Measurements from ENCODE around the gene CLDN18.

The CLDN18 gene

GRCh38 chr3:138027821-138028220, 17.9 kb downstream of the CLDN18 start:
- no peak for DNase-seq (ENCODE audit: low spot score)

GRCh38 chr3:138030734-138031280, 20.8 kb downstream of the CLDN18 start:
- DNase-seq (ENCODE audit: low spot score) = no peak

DNA sequence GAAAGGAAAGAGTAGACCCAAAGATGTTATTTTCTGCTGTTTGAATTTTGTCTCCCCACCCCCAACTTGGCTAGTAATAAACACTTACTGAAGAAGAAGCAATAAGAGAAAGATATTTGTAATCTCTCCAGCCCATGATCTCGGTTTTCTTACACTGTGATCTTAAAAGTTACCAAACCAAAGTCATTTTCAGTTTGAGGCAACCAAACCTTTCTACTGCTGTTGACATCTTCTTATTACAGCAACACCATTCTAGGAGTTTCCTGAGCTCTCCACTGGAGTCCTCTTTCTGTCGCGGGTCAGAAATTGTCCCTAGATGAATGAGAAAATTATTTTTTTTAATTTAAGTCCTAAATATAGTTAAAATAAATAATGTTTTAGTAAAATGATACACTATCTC, 21.6 kb downstream of the CLDN18 start:
- no peak for DNase-seq (ENCODE audit: low spot score)

DNA sequence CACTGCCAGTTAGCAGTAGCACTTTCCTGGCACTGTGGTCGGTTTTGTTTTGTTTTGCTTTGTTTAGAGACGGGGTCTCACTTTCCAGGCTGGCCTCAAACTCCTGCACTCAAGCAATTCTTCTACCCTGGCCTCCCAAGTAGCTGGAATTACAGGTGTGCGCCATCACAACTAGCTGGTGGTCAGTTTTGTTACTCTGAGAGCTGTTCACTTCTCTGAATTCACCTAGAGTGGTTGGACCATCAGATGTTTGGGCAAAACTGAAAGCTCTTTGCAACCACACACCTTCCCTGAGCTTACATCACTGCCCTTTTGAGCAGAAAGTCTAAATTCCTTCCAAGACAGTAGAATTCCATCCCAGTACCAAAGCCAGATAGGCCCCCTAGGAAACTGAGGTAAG, 22.6 kb downstream of the CLDN18 start:
- no peak for DNase-seq (ENCODE audit: low spot score)

DNA sequence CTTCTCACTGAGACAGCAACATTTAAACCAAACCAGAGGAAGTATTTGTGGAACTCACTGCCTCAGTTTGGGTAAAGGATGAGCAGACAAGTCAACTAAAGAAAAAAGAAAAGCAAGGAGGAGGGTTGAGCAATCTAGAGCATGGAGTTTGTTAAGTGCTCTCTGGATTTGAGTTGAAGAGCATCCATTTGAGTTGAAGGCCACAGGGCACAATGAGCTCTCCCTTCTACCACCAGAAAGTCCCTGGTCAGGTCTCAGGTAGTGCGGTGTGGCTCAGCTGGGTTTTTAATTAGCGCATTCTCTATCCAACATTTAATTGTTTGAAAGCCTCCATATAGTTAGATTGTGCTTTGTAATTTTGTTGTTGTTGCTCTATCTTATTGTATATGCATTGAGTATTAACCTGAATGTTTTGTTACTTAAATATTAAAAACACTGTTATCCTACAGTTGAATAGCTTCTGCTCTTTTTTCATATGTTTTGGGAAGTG, 23.3 kb downstream of the CLDN18 start:
- no peak for DNase-seq (ENCODE audit: low spot score)

- DNase-seq (ENCODE audit: low spot score) = no peak
These were observed 25.0 kb downstream of the CLDN18 start for GRCh38 chr3:138034918-138035317.

GRCh38 chr3:138036572-138036971, 26.6 kb downstream of the CLDN18 start:
- DNase-seq (ENCODE audit: low spot score) = no peak

DNA sequence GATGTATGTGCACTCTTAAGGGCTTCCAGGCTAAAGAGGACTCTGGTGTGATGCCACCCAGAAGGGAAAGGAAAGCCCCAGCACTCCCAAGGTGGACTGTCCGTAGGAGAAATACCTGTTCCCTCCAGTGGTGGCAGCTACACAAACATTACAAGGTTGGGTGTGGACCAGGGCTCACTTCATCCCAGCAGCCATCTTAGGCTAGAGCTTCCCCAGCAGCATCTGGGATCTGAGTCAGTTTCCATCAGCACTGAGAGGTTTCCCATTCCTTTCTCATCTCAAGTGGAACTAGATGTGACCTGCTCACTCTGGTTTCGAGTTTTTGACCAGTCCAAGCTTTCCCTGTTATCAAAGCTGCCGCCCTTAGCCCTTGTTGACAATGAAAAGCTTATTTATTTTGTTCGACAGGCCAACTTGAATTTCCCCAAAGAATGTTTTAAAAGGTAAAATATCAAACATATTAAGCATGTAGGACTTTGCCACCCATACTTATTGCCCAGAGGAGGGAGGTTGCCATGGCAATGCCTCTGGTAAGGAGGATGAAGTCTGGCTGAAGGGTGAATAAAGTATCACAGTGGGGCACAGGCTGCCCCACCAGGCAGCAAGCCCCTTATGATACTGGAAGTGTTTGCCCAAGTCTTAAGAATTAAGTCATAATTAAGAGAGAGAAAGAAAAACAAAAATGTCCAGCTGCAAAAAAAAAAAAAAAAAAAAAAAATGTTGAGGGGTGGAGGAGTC, 28.9 kb downstream of the CLDN18 start:
- DNase-seq (ENCODE audit: low spot score) = peak; percentile 32

DNA sequence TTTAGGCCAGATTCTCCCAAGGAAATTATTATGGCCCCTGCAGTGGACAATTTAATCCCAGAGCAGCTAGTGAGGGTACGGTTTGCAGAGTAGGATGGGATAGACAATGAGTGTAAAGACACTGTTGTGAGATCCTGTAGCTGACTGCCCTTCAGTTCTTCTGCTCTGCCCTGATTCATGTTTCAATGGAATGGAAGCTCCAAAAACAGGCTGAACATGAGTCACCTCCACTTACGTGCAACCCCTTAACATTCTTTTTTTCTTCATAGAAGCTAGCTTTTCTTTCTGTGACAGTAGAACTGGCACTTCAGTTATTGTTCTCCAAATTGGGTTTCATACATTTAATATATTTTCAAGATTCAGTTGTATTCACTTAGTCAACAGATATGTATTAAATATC, 32.1 kb downstream of the CLDN18 start:
- no peak for DNase-seq (ENCODE audit: low spot score)

DNA sequence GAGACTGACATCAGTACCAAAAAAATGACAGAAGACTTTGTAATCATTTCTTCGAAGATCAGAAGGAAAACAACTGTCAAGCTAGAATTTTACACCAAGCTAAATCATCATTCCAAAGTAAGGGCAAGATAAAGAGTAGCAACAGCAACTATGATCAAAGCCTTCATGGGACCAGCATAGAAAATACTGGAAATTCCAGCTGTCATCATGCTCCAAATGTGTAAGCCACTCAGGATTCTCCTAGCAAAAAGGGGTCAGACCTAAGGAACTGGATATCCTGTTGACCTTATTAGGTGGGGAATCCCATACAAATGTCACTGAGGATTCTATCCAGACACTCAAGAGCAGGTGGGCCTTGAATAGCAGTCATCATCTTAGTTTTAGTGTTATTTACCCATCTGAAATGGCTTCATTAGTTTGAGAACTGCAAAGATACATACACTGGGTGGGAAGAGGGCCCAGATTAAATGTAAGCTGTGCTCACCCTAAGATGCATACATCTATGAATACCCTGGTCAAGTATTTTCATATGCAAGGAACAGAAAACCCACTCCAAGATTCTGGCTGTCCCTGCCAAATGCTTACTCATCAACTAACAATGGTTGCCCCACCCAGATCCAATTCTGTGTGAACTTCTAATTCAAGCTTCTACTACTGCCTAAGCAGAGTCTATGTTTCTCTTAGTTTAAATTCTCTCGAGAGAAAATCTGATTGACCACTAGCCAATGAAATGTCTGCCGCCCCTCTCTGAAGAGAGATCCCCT, 33.5 kb downstream of the CLDN18 start:
- DNase-seq (ENCODE audit: low spot score) = no peak

DNA sequence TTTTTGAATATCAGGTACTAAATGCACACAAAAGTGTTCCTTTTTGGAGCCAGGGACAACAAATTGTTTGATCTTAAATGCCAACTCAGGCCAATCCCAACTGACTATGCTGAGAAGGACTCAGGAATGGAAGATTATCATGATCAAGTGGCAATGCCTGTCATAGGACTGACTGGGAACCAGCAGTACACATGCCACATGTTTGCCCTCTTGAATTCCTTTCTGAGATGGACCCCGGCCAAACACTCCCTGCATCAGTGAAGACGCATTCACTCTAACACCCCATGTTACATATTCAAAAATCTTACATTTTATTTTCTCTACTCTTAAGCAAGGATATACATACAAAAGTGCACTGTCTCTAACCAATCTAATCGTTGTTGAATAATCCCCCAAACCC, 36.1 kb downstream of the CLDN18 start:
- no peak for DNase-seq (ENCODE audit: low spot score)

DNA sequence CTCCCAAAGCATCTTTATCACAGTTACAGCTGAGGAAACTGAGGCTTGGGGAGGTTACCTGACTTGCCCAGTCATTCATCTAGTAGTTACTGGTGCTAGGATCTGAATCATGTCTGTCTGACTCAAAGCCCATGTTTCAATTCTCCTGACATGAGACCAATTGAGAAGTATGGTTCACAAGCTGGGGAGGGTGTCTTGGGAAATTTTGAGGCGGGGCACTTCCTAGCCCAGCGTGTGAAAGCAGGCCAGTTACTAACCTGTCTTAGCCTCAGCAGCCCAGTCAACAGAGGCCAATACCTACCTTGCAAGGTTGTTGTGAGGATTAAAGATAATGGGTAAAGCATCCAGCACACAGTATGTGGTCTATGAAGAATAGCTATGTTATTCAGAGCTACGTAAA, 37.0 kb downstream of the CLDN18 start:
- no peak for DNase-seq (ENCODE audit: low spot score)

- no peak for DNase-seq (ENCODE audit: low spot score)
These were observed 37.7 kb downstream of the CLDN18 start for GRCh38 chr3:138047596-138048158.

- DNase-seq (ENCODE audit: low spot score) = no peak
These were observed 39.4 kb downstream of the CLDN18 start for GRCh38 chr3:138049157-138049919.

DNA sequence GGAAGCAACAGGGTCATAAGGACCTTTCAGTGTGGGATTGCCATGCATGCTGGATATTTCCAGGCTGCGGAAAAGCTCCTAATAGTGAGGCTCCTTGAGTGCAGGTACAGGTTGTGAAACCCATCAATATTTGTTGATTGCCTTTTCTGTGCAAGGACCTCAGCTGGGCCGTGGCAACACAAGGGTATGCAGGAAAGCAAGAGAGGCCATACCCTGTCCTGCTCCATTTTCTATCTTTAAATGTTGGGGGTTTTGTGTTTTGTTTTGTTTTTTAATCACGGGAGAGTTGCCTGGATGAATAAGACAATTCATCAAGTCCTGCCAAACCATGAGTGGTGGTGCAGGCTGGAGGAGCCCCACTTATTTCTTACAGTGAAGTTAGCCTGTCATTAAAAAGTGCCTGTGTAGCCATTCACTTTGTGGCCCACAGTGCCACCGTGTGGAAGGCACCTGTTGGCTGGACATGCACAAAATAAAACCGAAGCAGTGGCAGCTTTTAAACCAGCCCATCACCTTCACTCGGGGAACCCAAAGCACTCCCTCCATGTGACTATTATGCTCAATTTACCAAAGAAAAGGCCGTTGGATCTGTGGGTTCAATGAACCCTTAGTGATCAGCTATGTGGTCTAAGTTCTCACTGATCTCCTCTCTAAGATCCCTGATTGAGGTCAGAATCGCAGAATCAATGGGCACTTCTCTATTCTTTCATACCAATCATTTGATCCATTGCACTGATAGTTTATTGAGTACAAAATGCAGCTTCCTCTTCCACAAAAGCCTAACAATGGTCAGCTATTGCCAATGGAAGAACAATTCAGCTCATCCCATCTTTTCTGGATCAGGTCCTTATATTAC, 42.2 kb downstream of the CLDN18 start:
- DNase-seq (ENCODE audit: low spot score) = peak; percentile 58

GRCh38 chr3:138054057-138054456, 44.1 kb downstream of the CLDN18 start:
- no peak for DNase-seq (ENCODE audit: low spot score)

DNA sequence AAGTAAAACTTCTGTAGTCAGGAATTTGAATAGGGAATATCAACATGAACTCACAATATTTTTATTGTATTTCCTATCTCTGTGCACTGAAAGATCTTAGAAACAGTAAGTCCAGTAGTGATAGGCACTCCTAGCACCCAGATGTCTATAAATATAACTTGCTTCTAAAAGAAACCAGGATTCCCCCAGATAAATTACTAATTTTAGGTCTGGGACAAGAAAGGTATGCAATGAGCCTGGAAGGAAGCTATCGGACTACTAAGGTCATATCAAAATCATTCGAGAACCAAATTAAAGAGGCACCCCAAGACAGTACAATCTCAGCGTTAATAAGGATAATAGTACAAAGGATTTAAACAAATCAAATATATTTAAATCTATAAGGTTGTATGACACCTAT, 47.4 kb downstream of the CLDN18 start:
- no peak for DNase-seq (ENCODE audit: low spot score)

- DNase-seq (ENCODE audit: low spot score) = no peak
These were observed 49.3 kb downstream of the CLDN18 start for GRCh38 chr3:138059261-138059660.

GRCh38 chr3:138060792-138061191, 50.8 kb downstream of the CLDN18 start:
- no peak for DNase-seq (ENCODE audit: low spot score)

GRCh38 chr3:138062037-138062436, 52.1 kb downstream of the CLDN18 start:
- DNase-seq (ENCODE audit: low spot score) = no peak

GRCh38 chr3:138062626-138063025, 52.7 kb downstream of the CLDN18 start:
- DNase-seq (ENCODE audit: low spot score) = no peak

All from iPS-NIHi11 (cell line).